ENCODE measurements around the gene ZNG1F. TPM values are rescaled to one million over a fixed set of nuclear protein-coding genes. Genes with fewer than 3 reads are reported as not detected.
"Not testable (repeated sequence)": the region's sequence is repeated elsewhere in the genome, so short reads cannot be mapped to it uniquely, and the experiment has no call there.

Gene ZNG1F
- total RNA-seq (8.9 TPM), polyA plus RNA-seq (58.7 TPM)
- long read RNA-seq, donor 1: 0 reads
- long read RNA-seq, donor 2: 0 reads
- long read RNA-seq, donor 3, partial matches to known transcripts: 20 of 21 reads
- long read RNA-seq, donor 3, other reads (novel, unspliced or antisense): 0 of 21 reads
- long read RNA-seq, donor 4: 0 reads
- long read RNA-seq, donor 5, partial matches to known transcripts: 22 of 22 reads
- long read RNA-seq, donor 5, other reads (novel, unspliced or antisense): 0 of 22 reads
- long read RNA-seq, donor 6, partial matches to known transcripts: 11 of 12 reads
- long read RNA-seq, donor 6, other reads (novel, unspliced or antisense): 0 of 12 reads
- long read RNA-seq, donor 7, partial matches to known transcripts: 21 of 21 reads
- long read RNA-seq, donor 7, other reads (novel, unspliced or antisense): 0 of 21 reads
- long read RNA-seq, donor 8: 0 reads
- long read RNA-seq, donor 9, partial matches to known transcripts: 7 of 9 reads
- long read RNA-seq, donor 9, other reads (novel, unspliced or antisense): 0 of 9 reads
- long read RNA-seq, donor 10, partial matches to known transcripts: 18 of 18 reads
- long read RNA-seq, donor 10, other reads (novel, unspliced or antisense): 0 of 18 reads

GRCh38 chr9:41189217-41189616, at the start of gene ZNG1F:
ZNG1F (minus strand) TSS chr9:41189317; CDS start chr9:41189258, 59 bp downstream.
- H3K27me3 ChIP-seq (ENCODE audit: control insufficient read depth in 2 of 2, insufficient read depth in 1 of 2, low read length in 1 of 2); H3K36me3 ChIP-seq (ENCODE audit: control insufficient read depth in 2 of 2, insufficient read depth in 2 of 2, low read length in 1 of 2); H3K9me3 ChIP-seq (ENCODE audit: control insufficient read depth in 2 of 2, insufficient read depth in 1 of 2, low read length in 1 of 2); DNase-seq (ENCODE audit: low read depth in 6 of 9, low spot score in 9 of 9); H3K4me3 ChIP-seq (ENCODE audit: low read length in 2 of 2); H3K4me1 ChIP-seq (ENCODE audit: control insufficient read depth in 2 of 2, insufficient read depth in 2 of 2, low read length in 2 of 2); H3K27ac ChIP-seq (ENCODE audit: low read depth in 1 of 2, low read length in 1 of 2): not testable (repeated sequence)
- no CpG with 5 or more reads among the region's 31 CpGs for WGBS

GRCh38 chr9:41237110-41237749, 48.1 kb upstream of the ZNG1F start:
- not testable (repeated sequence) for H3K36me3 ChIP-seq (ENCODE audit: control insufficient read depth in 2 of 2, insufficient read depth in 2 of 2, low read length in 1 of 2); H3K27ac ChIP-seq (ENCODE audit: low read depth in 1 of 2, low read length in 1 of 2); H3K4me1 ChIP-seq (ENCODE audit: control insufficient read depth in 2 of 2, insufficient read depth in 2 of 2, low read length in 2 of 2); H3K9me3 ChIP-seq (ENCODE audit: control insufficient read depth in 2 of 2, insufficient read depth in 1 of 2, low read length in 1 of 2)
- H3K27me3 ChIP-seq (ENCODE audit: control insufficient read depth in 2 of 2, insufficient read depth in 1 of 2, low read length in 1 of 2): peaks cover 0 to 11% of the 10 kb centered on the region in 2 donors
- H3K4me3 ChIP-seq (ENCODE audit: low read length in 2 of 2): peak overlapping the region; percentile 18 to 25
- DNase-seq (ENCODE audit: low read depth in 6 of 9, low spot score in 9 of 9): peak in 2 of 9 donors; percentile 0 to 31
- 57% methylated on average over 50 of the region's 51 CpGs for WGBS

GRCh38 chr9:41236486-41237109, 47.5 kb upstream of the ZNG1F start:
- WGBS: 70% methylated on average over 23 of the region's 23 CpGs
- not testable (repeated sequence) for H3K4me3 ChIP-seq (ENCODE audit: low read length in 2 of 2); H3K27ac ChIP-seq (ENCODE audit: low read depth in 1 of 2, low read length in 1 of 2); H3K36me3 ChIP-seq (ENCODE audit: control insufficient read depth in 2 of 2, insufficient read depth in 2 of 2, low read length in 1 of 2); DNase-seq (ENCODE audit: low read depth in 6 of 9, low spot score in 9 of 9); H3K9me3 ChIP-seq (ENCODE audit: control insufficient read depth in 2 of 2, insufficient read depth in 1 of 2, low read length in 1 of 2); H3K4me1 ChIP-seq (ENCODE audit: control insufficient read depth in 2 of 2, insufficient read depth in 2 of 2, low read length in 2 of 2)
- peaks cover 0 to 11% of the 10 kb centered on the region in 2 donors for H3K27me3 ChIP-seq (ENCODE audit: control insufficient read depth in 2 of 2, insufficient read depth in 1 of 2, low read length in 1 of 2)

- H3K27me3 ChIP-seq (ENCODE audit: control insufficient read depth in 2 of 2, insufficient read depth in 1 of 2, low read length in 1 of 2): peaks cover 0 to 11% of the 10 kb centered on the region in 2 donors
- not testable (repeated sequence) for H3K9me3 ChIP-seq (ENCODE audit: control insufficient read depth in 2 of 2, insufficient read depth in 1 of 2, low read length in 1 of 2); H3K36me3 ChIP-seq (ENCODE audit: control insufficient read depth in 2 of 2, insufficient read depth in 2 of 2, low read length in 1 of 2); H3K27ac ChIP-seq (ENCODE audit: low read depth in 1 of 2, low read length in 1 of 2); H3K4me1 ChIP-seq (ENCODE audit: control insufficient read depth in 2 of 2, insufficient read depth in 2 of 2, low read length in 2 of 2); H3K4me3 ChIP-seq (ENCODE audit: low read length in 2 of 2)
- peak in 2 of 9 donors; percentile 4 to 20 for DNase-seq (ENCODE audit: low read depth in 6 of 9, low spot score in 9 of 9)
- WGBS: 71% methylated on average over 55 of the region's 55 CpGs
Observed at GRCh38 chr9:41234811-41235805, 46.0 kb upstream of the ZNG1F start.

GRCh38 chr9:41234221-41234620, 45.1 kb upstream of the ZNG1F start:
- peaks cover 0 to 15% of the 10 kb centered on the region in 2 donors for H3K27me3 ChIP-seq (ENCODE audit: control insufficient read depth in 2 of 2, insufficient read depth in 1 of 2, low read length in 1 of 2)
- 74% methylated on average over 3 of the region's 3 CpGs for WGBS
- not testable (repeated sequence) for DNase-seq (ENCODE audit: low read depth in 6 of 9, low spot score in 9 of 9); H3K4me3 ChIP-seq (ENCODE audit: low read length in 2 of 2); H3K4me1 ChIP-seq (ENCODE audit: control insufficient read depth in 2 of 2, insufficient read depth in 2 of 2, low read length in 2 of 2); H3K27ac ChIP-seq (ENCODE audit: low read depth in 1 of 2, low read length in 1 of 2); H3K36me3 ChIP-seq (ENCODE audit: control insufficient read depth in 2 of 2, insufficient read depth in 2 of 2, low read length in 1 of 2)
- H3K9me3 ChIP-seq (ENCODE audit: control insufficient read depth in 2 of 2, insufficient read depth in 1 of 2, low read length in 1 of 2): peaks cover 11 to 18% of the 10 kb centered on the region in 2 donors

- H3K27me3 ChIP-seq (ENCODE audit: control insufficient read depth in 2 of 2, insufficient read depth in 1 of 2, low read length in 1 of 2): peaks cover 0 to 15% of the 10 kb centered on the region in 2 donors
- DNase-seq (ENCODE audit: low read depth in 6 of 9, low spot score in 9 of 9): peak in 1 of 9 donors; percentile 0
- not testable (repeated sequence) for H3K4me1 ChIP-seq (ENCODE audit: control insufficient read depth in 2 of 2, insufficient read depth in 2 of 2, low read length in 2 of 2); H3K4me3 ChIP-seq (ENCODE audit: low read length in 2 of 2); H3K36me3 ChIP-seq (ENCODE audit: control insufficient read depth in 2 of 2, insufficient read depth in 2 of 2, low read length in 1 of 2); H3K27ac ChIP-seq (ENCODE audit: low read depth in 1 of 2, low read length in 1 of 2)
- peaks cover 10 to 20% of the 10 kb centered on the region in 2 donors for H3K9me3 ChIP-seq (ENCODE audit: control insufficient read depth in 2 of 2, insufficient read depth in 1 of 2, low read length in 1 of 2)
- WGBS: 90% methylated on average over 10 of the region's 10 CpGs
Observed at GRCh38 chr9:41232326-41232725, 43.2 kb upstream of the ZNG1F start.

DNA sequence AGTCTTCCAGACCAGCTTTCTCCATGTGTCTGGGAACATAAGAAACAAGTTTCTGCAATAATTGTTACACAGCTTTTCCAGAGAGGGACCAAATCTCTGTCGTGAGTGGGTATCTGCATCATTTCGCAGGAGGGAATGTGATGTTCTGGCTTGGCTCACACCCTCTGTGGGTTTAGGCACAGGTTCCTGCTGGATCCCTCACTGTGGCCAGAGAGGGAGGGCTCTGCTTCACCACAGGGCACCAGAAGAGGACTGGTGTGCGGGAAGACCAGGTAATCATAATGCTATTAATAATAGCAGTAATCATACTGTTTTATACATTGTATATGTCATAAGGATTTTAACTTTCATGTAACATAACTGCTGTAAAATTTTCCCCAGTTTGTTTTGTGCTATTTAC, 41.3 kb upstream of the ZNG1F start:
- not testable (repeated sequence) for H3K27ac ChIP-seq (ENCODE audit: low read depth in 1 of 2, low read length in 1 of 2); H3K36me3 ChIP-seq (ENCODE audit: control insufficient read depth in 2 of 2, insufficient read depth in 2 of 2, low read length in 1 of 2); H3K4me3 ChIP-seq (ENCODE audit: low read length in 2 of 2); H3K4me1 ChIP-seq (ENCODE audit: control insufficient read depth in 2 of 2, insufficient read depth in 2 of 2, low read length in 2 of 2)
- 79% methylated on average over 3 of the region's 3 CpGs for WGBS
- Histone ChIP-seq H3K27me3 (ENCODE audit: control insufficient read depth in 2 of 2, insufficient read depth in 1 of 2, low read length in 1 of 2) (peaks cover 0 to 13% of the 10 kb centered on the region in 2 donors), H3K9me3 (ENCODE audit: control insufficient read depth in 2 of 2, insufficient read depth in 1 of 2, low read length in 1 of 2) (peaks cover 10 to 18% of the 10 kb centered on the region in 2 donors)
- peak in 2 of 9 donors; percentile 1 to 5 for DNase-seq (ENCODE audit: low read depth in 6 of 9, low spot score in 9 of 9)
